GM18951 (cell line): Measurements from ENCODE around the gene GNAS.

ENCODE experiments used
- POLR2A ChIP-seq: IDR thresholded peaks from 4 replicates; pipeline ENCODE4 v1.6.1; 2011; ENCODE audit warnings: mild to moderate bottlenecking; ENCODE audit not compliant: insufficient read length, insufficient read depth; ENCODE audit errors: extremely low read depth
- in situ Hi-C: fragments of 300-500 bp; cut with MboI; formaldehyde crosslinking; loops from one replicate; pipeline ENCODE4 v1.12.0; 2022; ENCODE audit warnings: low sequenced_read_pairs, mixed read lengths, inconsistent platforms; ENCODE audit not compliant: unreplicated experiment

The GNAS gene

GRCh38 chr20:58852543-58853271 is at the start of gene GNAS:
TSS of gene GNAS (plus strand) at chr20:58852716.
- in situ Hi-C loops, result loop anchor here (25.0 kb wide), 1 partner anchor 610 kb away; no protein-coding TSS in a partner anchor
- TF ChIP-seq POLR2A, result no peak

- TF ChIP-seq POLR2A, result no peak
- in situ Hi-C loops, result no loop called here
Observed at GRCh38 chr20:58803533-58803932, 49.0 kb upstream of the GNAS start.

- in situ Hi-C loops, result no loop called here
- TF ChIP-seq POLR2A, result no peak
Observed at GRCh38 chr20:58807801-58808200, 44.7 kb upstream of the GNAS start.

GRCh38 chr20:58808271-58809046 is 44.1 kb upstream of the GNAS start:
- in situ Hi-C loops, result no loop called here
- no peak for TF ChIP-seq POLR2A

- in situ Hi-C loops, result no loop called here
- no peak for TF ChIP-seq POLR2A
Observed at GRCh38 chr20:58810116-58810878, 42.2 kb upstream of the GNAS start.

- in situ Hi-C loops, result no loop called here
Observed at GRCh38 chr20:58810879-58811250, 41.7 kb upstream of the GNAS start.

GRCh38 chr20:58811334-58811733 is 41.2 kb upstream of the GNAS start:
- in situ Hi-C loops, result no loop called here
- TF ChIP-seq POLR2A, result no peak

More at GRCh38 chr20:58810879-58811250, 41.7 kb upstream of the GNAS start:
- no peak for TF ChIP-seq POLR2A

GRCh38 chr20:58813369-58813768 is 39.1 kb upstream of the GNAS start:
- TF ChIP-seq POLR2A, result no peak
- in situ Hi-C loops, result no loop called here

GRCh38 chr20:58815448-58815847 is 37.1 kb upstream of the GNAS start:
- no peak for TF ChIP-seq POLR2A
- in situ Hi-C loops, result no loop called here

GRCh38 chr20:58816051-58816450 is 36.5 kb upstream of the GNAS start:
- in situ Hi-C loops, result no loop called here
- no peak for TF ChIP-seq POLR2A

GRCh38 chr20:58816957-58817651 is 35.4 kb upstream of the GNAS start:
- in situ Hi-C loops, result no loop called here
- TF ChIP-seq POLR2A, result no peak

GRCh38 chr20:58817748-58818147 is 34.8 kb upstream of the GNAS start:
- in situ Hi-C loops, result no loop called here
- TF ChIP-seq POLR2A, result no peak
